Measurements from ENCODE around the gene MRPL21.

Gene MRPL21

DNA sequence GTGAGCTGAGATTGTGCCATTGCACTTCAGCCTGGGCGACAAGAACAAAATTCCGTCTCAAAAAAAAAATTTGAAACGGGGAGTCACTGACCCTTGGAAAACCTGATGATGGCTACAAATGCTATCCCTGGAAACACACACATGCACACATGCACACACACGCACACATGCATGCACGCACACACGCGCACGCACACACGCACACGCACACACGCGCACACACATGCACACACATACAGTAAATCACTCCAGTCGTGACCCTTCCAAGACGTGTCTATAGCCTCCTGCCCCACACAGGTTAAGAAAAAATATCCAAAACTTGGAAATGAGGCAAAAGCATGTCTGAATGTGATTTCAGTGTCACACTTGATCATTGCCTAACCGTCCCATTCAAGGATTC, 55.2 kb downstream of the MRPL21 start:
- Histone ChIP-seq H3K4me1 (ENCODE audit: control insufficient read depth, low read length) (peaks cover 9% of the 10 kb centered on the region), H3K9me3 (ENCODE audit: control insufficient read depth, insufficient read depth, low read length) (no peaks in the 10 kb centered on the region), H3F3A (ENCODE audit: control insufficient read depth, insufficient read depth) (no peaks in the 10 kb centered on the region), H3K36me3 (ENCODE audit: control insufficient read depth, low read length) (no peaks in the 10 kb centered on the region), H3K9me2 (replicated peaks; ENCODE audit: control insufficient read depth, low read length) (no peaks in the 10 kb centered on the region), H3K4me2 (ENCODE audit: low read length) (no peak overlapping the region), H3K79me2 (ENCODE audit: control insufficient read depth, low read length) (no peaks in the 10 kb centered on the region), H3K4me3 (ENCODE audit: low read length) (no peak overlapping the region), H3K27me3 (ENCODE audit: control insufficient read depth, low read length) (peaks cover 15% of the 10 kb centered on the region), H4K20me1 (ENCODE audit: control insufficient read depth, insufficient read depth, low read depth, low read length) (no peaks in the 10 kb centered on the region), H3K27ac (ENCODE audit: low read depth, low read length) (no peak overlapping the region)
- no peak for TF ChIP-seq EZH2phosphoT487 (IDR thresholded peaks at IDR 0.05; ENCODE audit: borderline replicate concordance, low read length)
- TF ChIP-seq, protein P1, sequence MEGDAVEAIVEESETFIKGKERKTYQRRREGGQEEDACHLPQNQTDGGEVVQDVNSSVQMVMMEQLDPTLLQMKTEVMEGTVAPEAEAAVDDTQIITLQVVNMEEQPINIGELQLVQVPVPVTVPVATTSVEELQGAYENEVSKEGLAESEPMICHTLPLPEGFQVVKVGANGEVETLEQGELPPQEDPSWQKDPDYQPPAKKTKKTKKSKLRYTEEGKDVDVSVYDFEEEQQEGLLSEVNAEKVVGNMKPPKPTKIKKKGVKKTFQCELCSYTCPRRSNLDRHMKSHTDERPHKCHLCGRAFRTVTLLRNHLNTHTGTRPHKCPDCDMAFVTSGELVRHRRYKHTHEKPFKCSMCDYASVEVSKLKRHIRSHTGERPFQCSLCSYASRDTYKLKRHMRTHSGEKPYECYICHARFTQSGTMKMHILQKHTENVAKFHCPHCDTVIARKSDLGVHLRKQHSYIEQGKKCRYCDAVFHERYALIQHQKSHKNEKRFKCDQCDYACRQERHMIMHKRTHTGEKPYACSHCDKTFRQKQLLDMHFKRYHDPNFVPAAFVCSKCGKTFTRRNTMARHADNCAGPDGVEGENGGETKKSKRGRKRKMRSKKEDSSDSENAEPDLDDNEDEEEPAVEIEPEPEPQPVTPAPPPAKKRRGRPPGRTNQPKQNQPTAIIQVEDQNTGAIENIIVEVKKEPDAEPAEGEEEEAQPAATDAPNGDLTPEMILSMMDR (IDR thresholded peaks at IDR 0.05; ENCODE audit: low read depth, low read length, poor library complexity, severe bottlenecking) = no peak

DNA sequence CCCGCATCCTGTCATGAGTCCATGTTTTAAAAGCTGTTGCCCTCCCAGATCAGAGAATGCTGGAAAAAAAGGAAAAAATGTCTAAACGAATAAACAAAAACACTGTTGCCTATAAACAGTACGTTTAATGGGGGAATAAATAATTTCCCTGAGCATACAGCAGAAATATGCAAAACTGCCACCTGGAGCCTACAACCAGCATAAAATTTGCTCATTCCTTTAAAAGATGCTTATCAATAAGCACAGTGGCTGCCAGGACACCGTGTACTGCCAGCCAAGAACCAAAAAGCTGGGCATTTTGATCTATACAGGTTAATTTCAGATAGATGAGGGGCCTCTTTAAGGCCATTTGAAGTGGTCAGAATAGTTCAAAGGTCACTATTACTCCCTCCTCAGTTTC, 56.2 kb downstream of the MRPL21 start:
- H3K36me3 ChIP-seq (ENCODE audit: control insufficient read depth, low read length) = no peaks in the 10 kb centered on the region
- TF ChIP-seq, protein P1 (IDR thresholded peaks at IDR 0.05; ENCODE audit: low read depth, low read length, poor library complexity, severe bottlenecking) = no peak
- no peak for TF ChIP-seq EZH2phosphoT487 (IDR thresholded peaks at IDR 0.05; ENCODE audit: borderline replicate concordance, low read length)
- no peaks in the 10 kb centered on the region for H4K20me1 ChIP-seq (ENCODE audit: control insufficient read depth, insufficient read depth, low read depth, low read length)
- H3F3A ChIP-seq (ENCODE audit: control insufficient read depth, insufficient read depth) = no peaks in the 10 kb centered on the region
- no peak overlapping the region for H3K4me2 ChIP-seq (ENCODE audit: low read length)
- H3K27me3 ChIP-seq (ENCODE audit: control insufficient read depth, low read length) = peaks cover 25% of the 10 kb centered on the region
- no peak overlapping the region for H3K4me3 ChIP-seq (ENCODE audit: low read length)
- peaks cover 19% of the 10 kb centered on the region for H3K4me1 ChIP-seq (ENCODE audit: control insufficient read depth, low read length)
- no peaks in the 10 kb centered on the region for H3K79me2 ChIP-seq (ENCODE audit: control insufficient read depth, low read length)
- no peaks in the 10 kb centered on the region for H3K9me3 ChIP-seq (ENCODE audit: control insufficient read depth, insufficient read depth, low read length)
- no peak overlapping the region for H3K27ac ChIP-seq (ENCODE audit: low read depth, low read length)
- H3K9me2 ChIP-seq (replicated peaks; ENCODE audit: control insufficient read depth, low read length) = no peaks in the 10 kb centered on the region

DNA sequence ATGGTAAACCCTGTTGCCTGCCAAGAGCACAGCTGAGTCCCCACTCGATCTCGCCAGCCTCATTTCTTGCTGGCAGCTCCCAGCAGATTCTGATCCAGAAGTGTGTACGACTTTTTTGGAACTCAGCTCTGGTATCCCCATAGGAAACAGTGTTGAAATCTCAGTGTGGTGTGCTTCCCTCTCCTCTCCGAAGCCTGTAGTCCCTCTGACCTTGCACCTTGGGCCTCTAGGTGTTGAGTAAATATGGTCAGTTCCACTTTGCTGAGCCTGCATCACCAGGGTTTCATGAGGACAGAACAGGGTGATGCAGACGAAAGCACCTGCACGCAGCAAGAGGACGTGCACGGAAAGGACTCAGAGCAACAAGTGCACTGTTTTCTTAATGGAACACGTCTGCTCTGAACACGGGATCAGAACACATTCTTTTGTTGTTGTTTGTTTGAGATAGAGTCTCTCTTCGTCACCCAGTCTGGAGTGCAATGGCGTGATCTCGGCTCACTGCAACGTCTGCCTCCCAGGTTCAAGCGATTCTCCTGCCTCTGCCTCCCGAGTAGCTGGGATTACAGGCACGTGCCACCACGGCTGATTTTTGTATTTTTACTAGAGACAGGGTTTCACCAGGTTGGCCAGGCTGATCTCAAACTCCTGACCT, 58.2 kb downstream of the MRPL21 start:
- TF ChIP-seq, protein P1 (IDR thresholded peaks at IDR 0.05; ENCODE audit: low read depth, low read length, poor library complexity, severe bottlenecking) = no peak
- TF ChIP-seq EZH2phosphoT487 (IDR thresholded peaks at IDR 0.05; ENCODE audit: borderline replicate concordance, low read length) = no peak
- Histone ChIP-seq H3K27me3 (ENCODE audit: control insufficient read depth, low read length) (peaks cover 42% of the 10 kb centered on the region), H3K9me2 (replicated peaks; ENCODE audit: control insufficient read depth, low read length) (no peaks in the 10 kb centered on the region), H3K27ac (ENCODE audit: low read depth, low read length) (no peak overlapping the region), H4K20me1 (ENCODE audit: control insufficient read depth, insufficient read depth, low read depth, low read length) (no peaks in the 10 kb centered on the region), H3K9me3 (ENCODE audit: control insufficient read depth, insufficient read depth, low read length) (no peaks in the 10 kb centered on the region), H3K4me2 (ENCODE audit: low read length) (no peak overlapping the region), H3K36me3 (ENCODE audit: control insufficient read depth, low read length) (no peaks in the 10 kb centered on the region), H3F3A (ENCODE audit: control insufficient read depth, insufficient read depth) (peaks cover under 1% of the 10 kb centered on the region), H3K4me1 (ENCODE audit: control insufficient read depth, low read length) (peaks cover 35% of the 10 kb centered on the region), H3K79me2 (ENCODE audit: control insufficient read depth, low read length) (no peaks in the 10 kb centered on the region), H3K4me3 (ENCODE audit: low read length) (no peak overlapping the region)

Data from DOHH2 (cell line).